ENCODE data around the gene CD44.

DNA sequence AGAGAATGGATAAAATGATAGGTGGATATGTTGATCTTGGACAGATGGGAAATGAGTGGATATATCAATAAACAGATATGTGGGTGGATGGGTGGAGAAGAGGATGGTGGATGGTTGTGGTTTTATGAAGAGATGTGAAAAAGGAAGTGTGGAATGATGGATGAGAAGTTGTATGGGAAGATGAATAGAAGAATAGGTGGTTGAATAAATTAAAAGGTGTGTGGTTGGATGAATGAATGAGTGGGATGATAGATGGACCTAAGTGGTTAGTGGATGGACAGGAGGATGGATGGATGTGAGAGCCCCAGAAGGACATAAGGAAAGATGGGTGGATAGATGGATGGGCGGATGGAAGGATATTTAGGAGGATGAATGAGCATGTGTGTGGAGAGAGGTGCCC lies 913 bp upstream of the CD44 start:
- TF ChIP-seq, protein P1, sequence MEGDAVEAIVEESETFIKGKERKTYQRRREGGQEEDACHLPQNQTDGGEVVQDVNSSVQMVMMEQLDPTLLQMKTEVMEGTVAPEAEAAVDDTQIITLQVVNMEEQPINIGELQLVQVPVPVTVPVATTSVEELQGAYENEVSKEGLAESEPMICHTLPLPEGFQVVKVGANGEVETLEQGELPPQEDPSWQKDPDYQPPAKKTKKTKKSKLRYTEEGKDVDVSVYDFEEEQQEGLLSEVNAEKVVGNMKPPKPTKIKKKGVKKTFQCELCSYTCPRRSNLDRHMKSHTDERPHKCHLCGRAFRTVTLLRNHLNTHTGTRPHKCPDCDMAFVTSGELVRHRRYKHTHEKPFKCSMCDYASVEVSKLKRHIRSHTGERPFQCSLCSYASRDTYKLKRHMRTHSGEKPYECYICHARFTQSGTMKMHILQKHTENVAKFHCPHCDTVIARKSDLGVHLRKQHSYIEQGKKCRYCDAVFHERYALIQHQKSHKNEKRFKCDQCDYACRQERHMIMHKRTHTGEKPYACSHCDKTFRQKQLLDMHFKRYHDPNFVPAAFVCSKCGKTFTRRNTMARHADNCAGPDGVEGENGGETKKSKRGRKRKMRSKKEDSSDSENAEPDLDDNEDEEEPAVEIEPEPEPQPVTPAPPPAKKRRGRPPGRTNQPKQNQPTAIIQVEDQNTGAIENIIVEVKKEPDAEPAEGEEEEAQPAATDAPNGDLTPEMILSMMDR (IDR thresholded peaks at IDR 0.05), result no peak
- TF ChIP-seq EP300 (IDR thresholded peaks at IDR 0.05) (no peak), POLR2A (IDR thresholded peaks at IDR 0.05) (no peak), POLR2AphosphoS5 (IDR thresholded peaks at IDR 0.05) (no peak)

Data from gastroesophageal sphincter (tissue), 3 donors.